Measurements from ENCODE around the gene HMHB1. TPM values are rescaled to one million over a fixed set of nuclear protein-coding genes. Genes with fewer than 3 reads are reported as not detected.

The HMHB1 gene
- total RNA-seq, 1 donor from 2014 or later, result 1.2 TPM

DNA sequence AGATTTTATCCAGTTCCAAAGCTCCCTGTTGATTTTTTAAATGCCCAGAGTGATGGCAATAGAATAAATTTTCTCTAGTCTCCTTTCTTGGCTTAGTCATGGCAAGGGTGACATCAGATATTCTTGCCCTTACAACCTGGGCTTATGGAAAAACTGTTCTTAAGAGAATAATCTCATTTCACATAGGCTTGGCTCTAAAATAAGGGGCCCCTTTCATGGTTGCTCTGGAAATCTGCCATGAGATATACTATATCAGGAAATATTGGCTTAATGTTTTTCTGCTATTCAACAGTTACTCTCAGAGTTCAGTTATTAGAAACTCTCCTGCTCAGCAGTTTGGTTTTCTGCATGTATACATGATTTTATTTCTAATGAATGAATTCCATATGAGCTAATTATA, 7.8 kb downstream of the HMHB1 start:
- TF ChIP-seq, protein P1, sequence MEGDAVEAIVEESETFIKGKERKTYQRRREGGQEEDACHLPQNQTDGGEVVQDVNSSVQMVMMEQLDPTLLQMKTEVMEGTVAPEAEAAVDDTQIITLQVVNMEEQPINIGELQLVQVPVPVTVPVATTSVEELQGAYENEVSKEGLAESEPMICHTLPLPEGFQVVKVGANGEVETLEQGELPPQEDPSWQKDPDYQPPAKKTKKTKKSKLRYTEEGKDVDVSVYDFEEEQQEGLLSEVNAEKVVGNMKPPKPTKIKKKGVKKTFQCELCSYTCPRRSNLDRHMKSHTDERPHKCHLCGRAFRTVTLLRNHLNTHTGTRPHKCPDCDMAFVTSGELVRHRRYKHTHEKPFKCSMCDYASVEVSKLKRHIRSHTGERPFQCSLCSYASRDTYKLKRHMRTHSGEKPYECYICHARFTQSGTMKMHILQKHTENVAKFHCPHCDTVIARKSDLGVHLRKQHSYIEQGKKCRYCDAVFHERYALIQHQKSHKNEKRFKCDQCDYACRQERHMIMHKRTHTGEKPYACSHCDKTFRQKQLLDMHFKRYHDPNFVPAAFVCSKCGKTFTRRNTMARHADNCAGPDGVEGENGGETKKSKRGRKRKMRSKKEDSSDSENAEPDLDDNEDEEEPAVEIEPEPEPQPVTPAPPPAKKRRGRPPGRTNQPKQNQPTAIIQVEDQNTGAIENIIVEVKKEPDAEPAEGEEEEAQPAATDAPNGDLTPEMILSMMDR (IDR thresholded peaks at IDR 0.05), result no peak
- H3K4me3 Mint-ChIP-seq, result no peak overlapping the region
- ChIA-PET CTCF (interaction anchor here (0.6 to 1.2 kb wide), 3 partner anchors 214 to 898 kb away, joined by 3 to 5 read pairs (median 4); no protein-coding TSS in a partner anchor), POLR2A (interaction anchor here (0.7 to 1.7 kb wide), 2 partner anchors 416 to 505 kb away, joined by 8 to 9 read pairs; partner anchors contain the start of gene NR3C1)
- intact Hi-C loops (cut with micrococcal nuclease), result loop anchor here (10.0 kb wide), 2 partner anchors 505 to 725 kb away; no protein-coding TSS in a partner anchor
- H3K27ac Mint-ChIP-seq, result no peak overlapping the region
- no peak for ATAC-seq (ENCODE audit: low read depth)
- no peak for DNase-seq
- no peaks in the 10 kb centered on the region for H3K36me3 Mint-ChIP-seq (ENCODE audit: low read depth)
- H3K4me1 Mint-ChIP-seq, result no peaks in the 10 kb centered on the region
- no peaks in the 10 kb centered on the region for H3K27me3 Mint-ChIP-seq
- H3K9me3 Mint-ChIP-seq, result peaks cover 2% of the 10 kb centered on the region

DNA sequence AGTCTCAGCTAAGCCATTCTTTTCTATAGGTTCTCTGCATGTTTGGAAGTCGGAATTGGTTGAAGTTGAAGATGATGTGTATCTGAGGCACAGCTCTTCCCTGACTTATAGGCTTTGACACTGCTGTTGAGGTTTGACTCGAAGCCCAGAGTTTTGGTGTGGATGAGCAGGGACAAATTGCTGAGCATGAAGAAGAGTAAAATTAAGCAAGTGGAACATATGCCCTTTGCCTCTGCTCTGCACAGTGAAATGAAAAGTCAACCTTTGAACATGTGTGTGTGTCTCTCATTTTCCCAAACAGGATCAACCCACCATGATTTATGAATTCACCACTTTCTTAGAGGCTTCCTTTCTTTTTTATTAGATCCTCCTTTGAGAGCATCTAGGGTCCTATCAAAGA, 8.5 kb downstream of the HMHB1 start:
- H3K36me3 Mint-ChIP-seq (ENCODE audit: low read depth), result no peaks in the 10 kb centered on the region
- H3K27me3 Mint-ChIP-seq, result no peaks in the 10 kb centered on the region
- intact Hi-C loops (cut with micrococcal nuclease), result loop anchor here (10.0 kb wide), 2 partner anchors 506 to 726 kb away; no protein-coding TSS in a partner anchor
- CTCF ChIA-PET, result interaction anchor here (0.6 to 1.2 kb wide), 3 partner anchors 215 to 898 kb away, joined by 3 to 5 read pairs (median 4); no protein-coding TSS in a partner anchor
- DNase-seq, result no peak
- no peaks in the 10 kb centered on the region for H3K4me1 Mint-ChIP-seq
- peaks cover 2% of the 10 kb centered on the region for H3K9me3 Mint-ChIP-seq
- no peak overlapping the region for H3K27ac Mint-ChIP-seq
- no peak overlapping the region for H3K4me3 Mint-ChIP-seq
- POLR2A ChIA-PET, result interaction anchor here (1.7 kb wide), 1 partner anchor 417 kb away, joined by 9 read pairs; the partner anchor contains the start of gene NR3C1
- TF ChIP-seq, protein P1 (IDR thresholded peaks at IDR 0.05), result no peak
- ATAC-seq (ENCODE audit: low read depth), result no peak

DNA sequence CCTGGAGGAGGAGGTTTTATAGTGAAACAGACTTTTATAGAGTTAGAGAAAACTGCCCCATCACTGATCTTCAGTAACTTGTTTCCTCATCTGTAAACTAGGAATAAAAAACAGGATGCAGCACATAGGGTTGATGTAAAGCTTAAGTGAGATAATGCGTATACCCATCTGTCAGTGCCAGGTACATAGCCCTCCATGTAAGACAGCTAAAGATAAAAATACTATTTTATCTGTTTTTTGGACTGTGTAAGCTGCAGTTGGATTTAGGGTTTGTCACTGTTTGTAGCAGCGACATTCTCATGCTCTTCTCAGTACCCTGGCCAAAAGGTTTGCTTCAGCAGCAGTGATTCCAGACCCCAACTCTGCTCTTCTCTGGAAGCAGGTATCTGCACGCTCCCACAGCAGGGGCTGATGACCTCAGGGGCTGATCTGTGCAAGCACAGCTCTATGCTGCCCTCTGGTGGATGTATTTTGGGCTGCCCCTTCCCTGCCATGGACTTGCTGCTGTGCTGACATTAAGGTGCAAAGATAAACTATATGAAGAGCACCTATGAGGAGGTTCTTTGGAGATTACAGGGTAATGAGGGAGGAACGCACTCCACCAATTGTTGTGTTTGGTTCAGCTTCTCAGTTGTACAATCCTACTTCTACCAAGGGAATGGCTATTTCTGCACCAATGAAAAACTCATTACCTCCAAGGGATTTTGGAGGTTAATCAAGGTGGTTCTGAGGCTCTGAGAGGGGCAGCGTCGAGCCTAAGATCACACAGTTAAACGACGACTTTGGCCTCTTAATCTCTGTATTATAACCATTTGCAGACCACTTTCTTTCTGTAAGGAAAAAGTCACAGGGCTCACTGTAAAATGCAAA, 13.1 kb downstream of the HMHB1 start:
- no peak overlapping the region for H3K4me3 Mint-ChIP-seq
- ChIA-PET POLR2A (interaction anchor here (1.4 to 2.5 kb wide), 3 partner anchors 421 to 822 kb away, joined by 9 to 14 read pairs (median 14); partner anchors contain the start of gene NR3C1), CTCF (interaction anchor here (0.8 to 6.9 kb wide), 21 partner anchors 11 to 1077 kb away, joined by 3 to 68 read pairs (median 4); partner anchors contain the start of gene NR3C1)
- H3K4me1 Mint-ChIP-seq, result peaks cover 5% of the 10 kb centered on the region
- TF ChIP-seq, protein P1 (IDR thresholded peaks at IDR 0.05), result peak; percentile 90
- ATAC-seq (ENCODE audit: low read depth), result peak; percentile 99
- no peaks in the 10 kb centered on the region for H3K9me3 Mint-ChIP-seq
- H3K27me3 Mint-ChIP-seq, result no peaks in the 10 kb centered on the region
- H3K27ac Mint-ChIP-seq, result no peak overlapping the region
- no peaks in the 10 kb centered on the region for H3K36me3 Mint-ChIP-seq (ENCODE audit: low read depth)
- intact Hi-C loops (cut with micrococcal nuclease), result loop anchor here (1.0 to 10.0 kb wide), 11 partner anchors 358 to 1076 kb away; no protein-coding TSS in a partner anchor
- DNase-seq, result peak; percentile 70

DNA sequence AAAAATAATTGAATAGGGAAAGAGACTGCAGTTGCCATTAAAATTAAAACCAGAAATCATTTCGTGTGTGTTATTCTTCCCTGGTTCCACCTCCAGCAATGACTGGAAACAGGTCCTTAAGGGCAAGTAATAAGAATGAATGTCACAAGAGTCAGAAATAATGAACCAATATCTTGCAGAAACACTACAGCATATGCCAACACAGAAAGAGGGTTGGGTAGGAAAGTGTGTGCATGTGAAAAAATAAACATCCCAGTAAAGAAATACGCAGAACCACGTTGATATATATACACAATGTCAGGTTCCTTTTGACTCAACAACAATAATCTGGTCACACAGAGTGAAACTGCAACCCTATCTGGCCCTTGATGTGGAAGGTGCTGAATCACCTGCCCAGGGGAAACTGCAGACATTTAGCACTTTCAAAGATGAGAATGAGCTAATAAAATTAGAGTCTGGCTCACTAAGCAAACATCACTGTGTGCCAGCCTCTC, 15.0 kb downstream of the HMHB1 start:
- Mint-ChIP-seq H3K36me3 (ENCODE audit: low read depth) (no peaks in the 10 kb centered on the region), H3K27ac (no peak overlapping the region), H3K4me3 (no peak overlapping the region), H3K27me3 (no peaks in the 10 kb centered on the region), H3K9me3 (no peaks in the 10 kb centered on the region), H3K4me1 (peaks cover 5% of the 10 kb centered on the region)
- DNase-seq (no peak), ATAC-seq (ENCODE audit: low read depth) (no peak)
- intact Hi-C loops (cut with micrococcal nuclease), result loop anchor here (5.0 to 10.0 kb wide), 3 partner anchors 512 to 732 kb away; no protein-coding TSS in a partner anchor
- POLR2A ChIA-PET, result interaction anchor here (0.6 kb wide), 1 partner anchor 487 kb away, joined by 11 read pairs; no protein-coding TSS in a partner anchor
- TF ChIP-seq, protein P1 (IDR thresholded peaks at IDR 0.05), result no peak
- CTCF ChIA-PET, result interaction anchor here (0.5 to 6.9 kb wide), 7 partner anchors 16 to 906 kb away, joined by 3 to 68 read pairs (median 3); partner anchors contain the start of gene HMHB1
